A204.1 (cell line): ENCODE data around the gene SCTR.

Experiments
- FAIRE-seq: peaks from 2 replicates; lab custom pipeline; 2012; peaks lifted over from hg19 to GRCh38; lab: Jason Lieb, UNC

Gene SCTR

GRCh38 chr2:119487434-119488244 is 36.6 kb downstream of the SCTR start:
- FAIRE-seq, result no peak

- FAIRE-seq, result no peak
These were observed 37.4 kb downstream of the SCTR start for GRCh38 chr2:119486886-119487285.

GRCh38 chr2:119486196-119486827 is 38.0 kb downstream of the SCTR start:
- no peak for FAIRE-seq

- no peak for FAIRE-seq
These were observed 38.8 kb downstream of the SCTR start for GRCh38 chr2:119485336-119486110.

GRCh38 chr2:119484834-119485233 is 39.4 kb downstream of the SCTR start:
- no peak for FAIRE-seq

GRCh38 chr2:119483896-119484718 is 40.2 kb downstream of the SCTR start:
- FAIRE-seq, result no peak

- FAIRE-seq, result no peak
These were observed 40.9 kb downstream of the SCTR start for GRCh38 chr2:119483395-119483753.

GRCh38 chr2:119482481-119483394 is 41.5 kb downstream of the SCTR start:
- no peak for FAIRE-seq

GRCh38 chr2:119481501-119482455 is 42.5 kb downstream of the SCTR start:
- no peak for FAIRE-seq

- FAIRE-seq, result no peak
These were observed 43.6 kb downstream of the SCTR start for GRCh38 chr2:119480718-119481142.

GRCh38 chr2:119480184-119480583 is 44.1 kb downstream of the SCTR start:
- no peak for FAIRE-seq

GRCh38 chr2:119478978-119479295 is 45.3 kb downstream of the SCTR start:
- FAIRE-seq, result no peak

GRCh38 chr2:119478188-119478977 is 45.9 kb downstream of the SCTR start:
- no peak for FAIRE-seq

- FAIRE-seq, result no peak
These were observed 47.2 kb downstream of the SCTR start for GRCh38 chr2:119477113-119477505.

- FAIRE-seq, result no peak
These were observed 47.8 kb downstream of the SCTR start for GRCh38 chr2:119476301-119477112.

GRCh38 chr2:119475857-119476244 is 48.4 kb downstream of the SCTR start:
- no peak for FAIRE-seq

GRCh38 chr2:119475225-119475856 is 48.9 kb downstream of the SCTR start:
- no peak for FAIRE-seq
